SU-DHL-6 (cell line): ENCODE measurements around the gene SP140L.

Experiments used
- H2AFZ ChIP-seq: fragments of 200-600 bp; sonication (generic); 2 replicates; pipeline ENCODE4 v1.6.1; 2014; ENCODE audit warnings: low read depth, mild to moderate bottlenecking, moderate library complexity, mixed read lengths, antibody characterized with exemption, low read length; ENCODE audit not compliant: severe bottlenecking
- H3F3A ChIP-seq: fragments of 200-600 bp; shearing (Covaris generic); 2 replicates; pipeline ENCODE4 v1.6.0; 2016; ENCODE audit warnings: antibody characterized with exemption, mild to moderate bottlenecking; ENCODE audit not compliant: insufficient read depth
- H3K27ac ChIP-seq: fragments of 200-600 bp; sonication (generic); 2 replicates; pipeline ENCODE4 v1.5.1; 2016; ENCODE audit warnings: low read depth, mild to moderate bottlenecking, low read length, moderate library complexity, mixed read lengths
- H3K27me3 ChIP-seq: fragments of 200-600 bp; sonication (generic), shearing (Covaris generic); 2 replicates; pipeline ENCODE4 v1.6.0; 2014; ENCODE audit warnings: mild to moderate bottlenecking, low read length
- H3K36me3 ChIP-seq: fragments of 200-600 bp; sonication (generic); 2 replicates; pipeline ENCODE4 v1.6.1; 2014; ENCODE audit warnings: mild to moderate bottlenecking, low read length, mixed read lengths
- H3K4me2 ChIP-seq: fragments of 300-600, 200-600 bp; shearing (Covaris generic), sonication (generic); 2 replicates; pipeline ENCODE4 v1.6.0; 2014; ENCODE audit warnings: low read length, low read depth, mild to moderate bottlenecking; ENCODE audit not compliant: poor library complexity, severe bottlenecking
- H3K4me3 ChIP-seq: fragments of 200-600 bp; sonication (generic); 2 replicates; pipeline ENCODE4 v1.5.1; 2014; ENCODE audit warnings: antibody characterized with exemption, low read length, mild to moderate bottlenecking, mixed read lengths; ENCODE audit not compliant: insufficient read depth, poor library complexity, severe bottlenecking
- H3K79me2 ChIP-seq: fragments of 200-600 bp; sonication (generic); 2 replicates; pipeline ENCODE4 v1.6.1; 2014; ENCODE audit warnings: mild to moderate bottlenecking, low read length, moderate library complexity; ENCODE audit not compliant: insufficient read depth
- H3K9ac ChIP-seq: fragments of 200-600 bp; sonication (generic); 2 replicates; pipeline ENCODE4 v1.7.0; 2014; ENCODE audit warnings: mild to moderate bottlenecking, low read length
- H3K9me2 ChIP-seq: fragments of 200-600 bp; sonication (generic); replicated peaks from 2 replicates; pipeline ENCODE4 v1.6.1; 2014; ENCODE audit warnings: low read length; ENCODE audit not compliant: insufficient read depth
- H3K9me3 ChIP-seq: fragments of 200-600 bp; sonication (generic); 2 replicates; pipeline ENCODE4 v1.6.1; 2014; ENCODE audit warnings: low read length, mixed read lengths; ENCODE audit not compliant: insufficient read depth
- H4K20me1 ChIP-seq: fragments of 200-600 bp; sonication (generic); 2 replicates; pipeline ENCODE4 v1.6.1; 2014; ENCODE audit warnings: low read depth, mild to moderate bottlenecking, antibody characterized with exemption, low read length, moderate library complexity, mixed read lengths
- CTCF ChIP-seq: fragments of 200-600 bp; sonication (generic); IDR thresholded peaks from one replicate; pipeline ENCODE4 v1.5.1; 2017; ENCODE audit warnings: antibody characterized with exemption, mild to moderate bottlenecking, low read length, moderate library complexity; ENCODE audit not compliant: insufficient read depth, poor library complexity, severe bottlenecking
- EZH2phosphoT487 ChIP-seq: fragments of 200-600 bp; sonication (generic), shearing (Covaris generic); conservative IDR thresholded peaks from 2 replicates; pipeline ENCODE4 v1.6.1; 2018; ENCODE audit warnings: mild to moderate bottlenecking, antibody characterized with exemption, low read length, moderate library complexity, mixed read lengths

SP140L gene

DNA sequence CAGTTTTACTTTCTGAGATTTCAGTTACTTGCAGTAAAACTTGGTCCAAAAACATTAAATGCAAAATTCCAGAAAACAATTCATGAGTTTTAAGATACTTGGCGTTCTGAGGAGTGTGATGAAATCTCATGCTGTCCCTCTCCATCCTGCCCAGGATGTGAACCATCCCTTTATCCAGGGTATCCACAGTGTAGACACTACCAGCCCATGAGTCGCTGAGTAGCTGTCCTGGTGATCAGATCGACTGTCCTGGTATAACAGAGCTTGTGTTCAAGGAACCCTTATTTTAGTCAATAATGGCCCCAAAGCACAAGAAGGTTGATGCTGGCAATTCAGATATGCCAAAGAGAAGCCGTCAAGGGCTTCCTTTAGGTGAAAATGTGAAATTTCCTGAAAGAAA lies 92.2 kb downstream of the SP140L start:
- Histone ChIP-seq H3K9ac (peak overlapping the region; percentile 52), H2AFZ (no peak overlapping the region), H4K20me1 (peaks cover 4% of the 10 kb centered on the region; the same call in 1 of the 2 replicates), H3K79me2 (peaks cover 77% of the 10 kb centered on the region), H3K27ac (peak overlapping the region; percentile 92; the same call in 1 of the 2 replicates), H3K4me2 (peak overlapping the region; percentile 99), H3K9me3 (no peaks in the 10 kb centered on the region), H3F3A (peaks cover 27% of the 10 kb centered on the region), H3K36me3 (peaks cover 11% of the 10 kb centered on the region), H3K27me3 (no peaks in the 10 kb centered on the region), H3K4me3 (peak overlapping the region; percentile 77), H3K9me2 (no peaks in the 10 kb centered on the region)
- no peak for TF ChIP-seq EZH2phosphoT487
- TF ChIP-seq CTCF, result no peak

DNA sequence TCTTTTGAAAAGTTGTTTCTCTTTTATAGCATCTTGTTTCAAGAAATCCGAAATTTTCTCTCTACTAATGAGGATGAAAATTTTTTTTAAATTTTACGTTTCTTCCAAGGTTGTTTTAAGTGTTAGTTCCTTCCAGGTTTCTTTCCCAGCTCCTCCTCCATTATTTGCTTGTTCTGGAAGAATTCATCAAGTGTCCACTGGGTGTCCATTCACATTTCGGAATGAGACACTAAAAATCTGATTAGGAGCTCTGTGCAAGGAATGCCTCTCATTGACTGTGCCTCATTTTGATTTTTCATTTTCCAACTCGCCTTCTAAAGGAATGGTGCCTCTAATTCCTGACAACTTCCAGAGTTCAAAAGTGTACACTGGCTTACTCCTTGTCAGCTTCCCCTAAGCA lies 95.2 kb downstream of the SP140L start:
- Histone ChIP-seq H3K9ac (no peak overlapping the region), H3K4me3 (no peak overlapping the region), H4K20me1 (peaks cover 4% of the 10 kb centered on the region; the same call in 1 of the 2 replicates), H3K9me2 (no peaks in the 10 kb centered on the region), H3K27ac (no peak overlapping the region), H3K4me2 (no peak overlapping the region), H3K36me3 (peaks cover 14% of the 10 kb centered on the region), H3K79me2 (peaks cover 100% of the 10 kb centered on the region), H2AFZ (no peak overlapping the region), H3K9me3 (no peaks in the 10 kb centered on the region), H3K27me3 (no peaks in the 10 kb centered on the region), H3F3A (peaks cover 20% of the 10 kb centered on the region)
- TF ChIP-seq EZH2phosphoT487 (no peak), CTCF (no peak)

- Histone ChIP-seq H3K4me2 (no peak overlapping the region), H3K9ac (no peak overlapping the region)
Observed at GRCh38 chr2:230423851-230424458, 97.0 kb downstream of the SP140L start.

More at GRCh38 chr2:230423851-230424458, 97.0 kb downstream of the SP140L start:
- Histone ChIP-seq H3K9me3 (no peaks in the 10 kb centered on the region; the same call in 1 of the 2 replicates), H3K27me3 (no peaks in the 10 kb centered on the region), H2AFZ (no peak overlapping the region), H4K20me1 (peaks cover 4% of the 10 kb centered on the region; the same call in 1 of the 2 replicates), H3K27ac (no peak overlapping the region), H3K9me2 (no peaks in the 10 kb centered on the region), H3K36me3 (peaks cover 21% of the 10 kb centered on the region), H3K79me2 (peaks cover 94% of the 10 kb centered on the region), H3K4me3 (no peak overlapping the region), H3F3A (peaks cover 18% of the 10 kb centered on the region; the same call in 1 of the 2 replicates)
- TF ChIP-seq EZH2phosphoT487 (no peak), CTCF (no peak)
